CD14-positive monocyte (primary cell): ENCODE data around the gene NTRK1. TPM values are rescaled to one million over a fixed set of nuclear protein-coding genes. Genes with fewer than 3 reads are reported as not detected.

Source experiments
- DNase-seq, 3 donors: peaks; one replicate each; pipeline ENCODE4 v3.0.0-alpha.2; 2011 to 2022
- H2AFZ ChIP-seq: 2 replicates; pipeline ENCODE4 v1.6.0; 2012; ENCODE audit warnings: mild to moderate bottlenecking, low read depth, low read length, inconsistent platforms; ENCODE audit not compliant: insufficient read depth, poor library complexity, severe bottlenecking
- H3K27ac ChIP-seq, 2 donors: 1 replicate in 1 of 2; 2 replicates in 1 of 2; pipeline ENCODE4 v1.5.1; 2012 to 2013; ENCODE audit warnings: low read length in 2 of 2, control low read depth in 1 of 2, inconsistent platforms in 1 of 2, low read depth in 1 of 2, mild to moderate bottlenecking in 1 of 2
- H3K27me3 ChIP-seq, 2 donors: one replicate each; pipeline versions ENCODE4 v1.6.0 to v1.6.1; 2011 to 2013; ENCODE audit warnings: low read length in 2 of 2; ENCODE audit not compliant: control insufficient read depth in 2 of 2, insufficient read depth in 2 of 2
- H3K36me3 ChIP-seq, 2 donors: replicated peaks in 1 of 2; 1 replicate in 1 of 2; 2 replicates in 1 of 2; pipeline versions ENCODE4 v1.5.1 to v1.6.1; 2012 to 2013; ENCODE audit warnings: low read length in 2 of 2, control low read depth in 1 of 2, inconsistent platforms in 1 of 2, mild to moderate bottlenecking in 1 of 2; ENCODE audit not compliant: insufficient read depth in 2 of 2, control insufficient read depth in 1 of 2
- H3K4me1 ChIP-seq, 2 donors: 1 replicate in 1 of 2; 2 replicates in 1 of 2; pipeline versions ENCODE4 v1.5.1 to v1.6.1; 2012 to 2013; ENCODE audit warnings: low read length in 2 of 2, control low read depth in 1 of 2, inconsistent platforms in 1 of 2, mild to moderate bottlenecking in 1 of 2, moderate library complexity in 1 of 2; ENCODE audit not compliant: insufficient read depth in 2 of 2, control insufficient read depth in 1 of 2
- H3K4me2 ChIP-seq: replicated peaks from 2 replicates; pipeline ENCODE3; 2012; ENCODE audit warnings: low read length, moderate library complexity, mild to moderate bottlenecking; ENCODE audit not compliant: poor library complexity, severe bottlenecking; ENCODE audit errors: extremely low read depth
- H3K4me3 ChIP-seq, 3 experiments: fragments of 200-600 bp in 1 of 3; sonication (generic) in 1 of 3; replicated peaks in 1 of 3; 1 replicate in 2 of 3; 2 replicates in 1 of 3; pipeline ENCODE4 v1.5.1; 2011 to 2013; ENCODE audit warnings: low read length in 3 of 3, mild to moderate bottlenecking in 3 of 3, control low read depth in 2 of 3, low read depth in 2 of 3, inconsistent platforms in 1 of 3, moderate library complexity in 1 of 3
- H3K79me2 ChIP-seq: 2 replicates; pipeline ENCODE4 v1.6.0; 2012; ENCODE audit warnings: mild to moderate bottlenecking, control low read depth, inconsistent platforms, low read length, moderate library complexity; ENCODE audit not compliant: insufficient read depth
- H3K9ac ChIP-seq: 2 replicates; pipeline ENCODE4 v1.6.0; 2017; ENCODE audit warnings: low read length, mild to moderate bottlenecking; ENCODE audit not compliant: insufficient read depth, poor library complexity, severe bottlenecking
- H3K9me3 ChIP-seq, 2 donors: replicated peaks in 1 of 2; 1 replicate in 1 of 2; 2 replicates in 1 of 2; pipeline versions ENCODE4 v1.5.1 to v1.6.1; 2012 to 2013; ENCODE audit warnings: low read length in 2 of 2, control low read depth in 1 of 2; ENCODE audit not compliant: control insufficient read depth in 1 of 2, insufficient read depth in 1 of 2
- H4K20me1 ChIP-seq: 2 replicates; pipeline ENCODE4 v1.6.0; 2012; ENCODE audit warnings: mild to moderate bottlenecking, low read length, control low read depth, moderate library complexity; ENCODE audit not compliant: insufficient read depth
- H3K27ac Mint-ChIP-seq, 7 donors: one replicate each; pipeline ENCODE4 v1.8.0; 2020; ENCODE audit warnings: mild to moderate bottlenecking in 7 of 7, mixed read lengths in 7 of 7, moderate library complexity in 6 of 7, inconsistent platforms in 2 of 7
- H3K27me3 Mint-ChIP-seq, 3 donors: one replicate each; pipeline ENCODE4 v1.8.0; 2021 to 2022; ENCODE audit warnings: low read depth in 3 of 3, mild to moderate bottlenecking in 3 of 3, mixed read lengths in 3 of 3, moderate library complexity in 3 of 3, inconsistent platforms in 1 of 3
- H3K36me3 Mint-ChIP-seq, 2 donors: one replicate each; pipeline ENCODE4 v1.8.0; 2020; ENCODE audit warnings: mixed read lengths in 2 of 2, inconsistent platforms in 1 of 2, mild to moderate bottlenecking in 1 of 2
- H3K4me1 Mint-ChIP-seq: one replicate; pipeline ENCODE4 v1.8.0; 2020; ENCODE audit warnings: mild to moderate bottlenecking, mixed read lengths
- H3K4me3 Mint-ChIP-seq, 2 donors: one replicate each; pipeline ENCODE4 v1.8.0; 2020; ENCODE audit warnings: mild to moderate bottlenecking in 2 of 2, mixed read lengths in 2 of 2, moderate library complexity in 1 of 2
- H3K9me3 Mint-ChIP-seq, 7 donors: one replicate each; pipeline ENCODE4 v1.8.0; 2020 to 2022; ENCODE audit warnings: mixed read lengths in 7 of 7, mild to moderate bottlenecking in 6 of 7, moderate library complexity in 6 of 7, inconsistent platforms in 2 of 7
- CTCF ChIP-seq: fragments of 200-600 bp; IDR thresholded peaks from one replicate; pipeline ENCODE4 v1.8.0; 2022; ENCODE audit warnings: antibody characterized with exemption, mild to moderate bottlenecking
- WGBS: methylation state at CpG from one replicate; pipeline ENCODE4 v1.1.5; 2013; ENCODE audit warnings: missing lambda C conversion rate; ENCODE audit not compliant: insufficient coverage; 5-methylcytosine and 5-hydroxymethylcytosine counted together
- intact Hi-C, 2 donors: fragments of 100-400 bp; cut with micrococcal nuclease; formaldehyde crosslinking; loops; one replicate each; pipeline versions ENCODE4 v1.15.0 to v1.15.1; 2023
- polyA plus RNA-seq, 3 donors: library from polyadenylated mRNA; depleted of rRNA in 1 of 3; unstranded in 2 of 3; stranded (reverse) in 1 of 3; fragments of 300-500 nt in 2 of 3; fragments of >200 nt in 1 of 3; fragmentation: Illumina TruSeq in 2 of 3; gene quantifications; 1 replicate in 2 of 3; 2 replicates in 1 of 3; pipeline ENCODE4 v1.2.3, GENCODE V29; 2012 to 2021

Gene NTRK1
- polyA plus RNA-seq, 3 donors: 0.03 TPM; not detected in 2

- H3K9me3 Mint-ChIP-seq: peaks cover 0 to 8% (median 2%) of the 10 kb centered on the region in 7 donors
- no peak overlapping the region for H2AFZ ChIP-seq
- H3K27ac Mint-ChIP-seq: no peak overlapping the region
- peaks cover 63 to 73% (median 69%) of the 10 kb centered on the region in 3 donors for H3K27me3 Mint-ChIP-seq
- no peak for TF ChIP-seq CTCF
- DNase-seq: no peak
- 17% methylated on average over 20 of the region's 23 CpGs for WGBS
- H3K4me1 Mint-ChIP-seq: peaks cover 6% of the 10 kb centered on the region
- peaks cover 0 to 8% of the 10 kb centered on the region in 2 donors for H3K9me3 ChIP-seq
- no peak overlapping the region for H3K4me2 ChIP-seq
- H3K36me3 Mint-ChIP-seq: no peaks in the 10 kb centered on the region
- H3K9ac ChIP-seq: no peak overlapping the region
- no peaks in the 10 kb centered on the region for H3K36me3 ChIP-seq
- intact Hi-C loops: no loop called here
- no peaks in the 10 kb centered on the region for H4K20me1 ChIP-seq
- peaks cover 2 to 4% of the 10 kb centered on the region in 2 donors for H3K4me1 ChIP-seq
- H3K4me3 ChIP-seq: no peak overlapping the region
- H3K79me2 ChIP-seq: no peaks in the 10 kb centered on the region
- peak overlapping the region in 1 of 2 donors; percentile 77 for H3K4me3 Mint-ChIP-seq
- peaks cover 34 to 61% of the 10 kb centered on the region in 2 donors for H3K27me3 ChIP-seq
- no peak overlapping the region for H3K27ac ChIP-seq
Measured at GRCh38 chr1:156849151-156849496, 11.5 kb upstream of the NTRK1 start.

GRCh38 chr1:156851779-156852417 lies 8.8 kb upstream of the NTRK1 start:
- no peak for TF ChIP-seq CTCF
- H3K36me3 Mint-ChIP-seq: no peaks in the 10 kb centered on the region
- no peaks in the 10 kb centered on the region for H3K79me2 ChIP-seq
- intact Hi-C loops: loop anchor here (10.0 kb wide), 2 partner anchors 57 to 157 kb away; no protein-coding TSS in a partner anchor
- H3K4me2 ChIP-seq: no peak overlapping the region
- no peaks in the 10 kb centered on the region for H3K36me3 ChIP-seq
- peaks cover 0 to 3% (median 0%) of the 10 kb centered on the region in 7 donors for H3K9me3 Mint-ChIP-seq
- no peak overlapping the region for H3K27ac ChIP-seq
- no peak overlapping the region for H2AFZ ChIP-seq
- no peaks in the 10 kb centered on the region for H3K9me3 ChIP-seq
- no peak for DNase-seq
- no peak overlapping the region for H3K4me3 Mint-ChIP-seq
- H3K9ac ChIP-seq: no peak overlapping the region
- no peak overlapping the region for H3K27ac Mint-ChIP-seq
- H4K20me1 ChIP-seq: no peaks in the 10 kb centered on the region
- 89% methylated on average over 13 of the region's 17 CpGs for WGBS
- H3K4me1 Mint-ChIP-seq: peaks cover 5% of the 10 kb centered on the region
- peaks cover 43 to 55% (median 48%) of the 10 kb centered on the region in 3 donors for H3K27me3 Mint-ChIP-seq
- peaks cover 19 to 43% of the 10 kb centered on the region in 2 donors for H3K27me3 ChIP-seq
- H3K4me1 ChIP-seq: no peaks in the 10 kb centered on the region
- H3K4me3 ChIP-seq: no peak overlapping the region
